Sigmoid colon (tissue), 7 donors: Measurements from ENCODE around the gene UBIAD1. TPM values are rescaled to one million over a fixed set of nuclear protein-coding genes. Genes with fewer than 3 reads are reported as not detected.
A peak's percentile ranks its signal among the peaks of the same experiment; 100 is the strongest.

Experiments used
- DNase-seq: peaks from one replicate; pipeline ENCODE4 v3.0.0-alpha.2; 2019
- H3K27ac ChIP-seq, 4 donors: fragments of 200-600 bp; sonication (generic); one replicate each; pipeline ENCODE4 v1.5.1; 2016 to 2019; ENCODE audit warnings: mild to moderate bottlenecking in 1 of 4
- H3K27me3 ChIP-seq, 3 donors: fragments of 200-600 bp; sonication (generic); one replicate each; pipeline ENCODE4 v1.5.1; 2019; ENCODE audit warnings: mild to moderate bottlenecking in 1 of 3
- H3K36me3 ChIP-seq, 4 donors: fragments of 200-600 bp; sonication (generic); one replicate each; pipeline ENCODE4 v1.5.1; 2016 to 2019
- H3K4me1 ChIP-seq, 4 donors: fragments of 200-600 bp; sonication (generic); one replicate each; pipeline ENCODE4 v1.5.1; 2017 to 2019
- H3K4me3 ChIP-seq, 4 donors: fragments of 200-600 bp; sonication (generic); one replicate each; pipeline ENCODE4 v1.5.1; 2017 to 2019; ENCODE audit warnings: mild to moderate bottlenecking in 2 of 4, moderate library complexity in 1 of 4
- H3K9me3 ChIP-seq, 4 donors: fragments of 200-600 bp in 3 of 4; sonication (generic) in 3 of 4; one replicate each; pipeline versions ENCODE4 v1.5.1 to v1.6.1; 2013 to 2019
- CTCF ChIP-seq, 4 experiments: fragments of 450-650 bp in 3 of 4; fragments of 200-600 bp in 1 of 4; IDR thresholded peaks; one replicate each; pipeline ENCODE4 v1.5.1; 2016 to 2019; ENCODE audit warnings: antibody characterized with exemption in 4 of 4, mild to moderate bottlenecking in 3 of 4, moderate library complexity in 2 of 4
- EP300 ChIP-seq, 4 donors: sonication (generic); formaldehyde crosslinking; IDR thresholded peaks; one replicate each; pipeline ENCODE4 v1.6.1; 2017; ENCODE audit warnings: antibody characterized with exemption in 4 of 4
- POLR2A ChIP-seq, 2 donors: fragments of 450-650 bp; IDR thresholded peaks; one replicate each; pipeline ENCODE4 v1.6.1; 2016; ENCODE audit warnings: antibody characterized with exemption in 2 of 2, mild to moderate bottlenecking in 2 of 2, moderate library complexity in 2 of 2
- POLR2AphosphoS5 ChIP-seq, 4 donors: sonication (generic); formaldehyde crosslinking; IDR thresholded peaks; one replicate each; pipeline ENCODE4 v1.6.1; 2017; ENCODE audit warnings: antibody characterized with exemption in 4 of 4
- WGBS, 2 donors: extraction: QIAGEN DNeasy Blood & Tissue Kit; methylation state at CpG; one replicate each; pipeline ENCODE4 v1.1.7; 2013; 5-methylcytosine and 5-hydroxymethylcytosine counted together
- intact Hi-C: fragments of 100-400 bp; cut with DNase I; formaldehyde crosslinking; loops from one replicate; pipeline ENCODE4 v1.15.1; 2023
- polyA plus RNA-seq, 3 donors: library from polyadenylated mRNA; stranded (reverse); fragments of 200-250 nt; gene quantifications; one replicate each; pipeline ENCODE4 v1.2.3, GENCODE V29; 2013
- total RNA-seq, 4 donors: library from RNA; depleted of rRNA; stranded (reverse); fragments of >200 nt; gene quantifications; one replicate each; pipeline ENCODE4 v1.1.0, GENCODE V29; 2016
- donor health status: healthy with polysubstance abuse.
- donor health status: Bipolar disorder and iron deficiency.
- donor health status: healthy.

Gene UBIAD1
- total and polyA plus RNA-seq, 7 donors = 3.6 to 13.6 (median 9.5) TPM

- Histone ChIP-seq H3K4me1 (peaks cover 0 to 35% (median 27%) of the 10 kb centered on the region in 4 donors), H3K4me3 (peak overlapping the region; percentile 71 to 89 (median 84)), H3K9me3 (no peaks in the 10 kb centered on the region), H3K27me3 (no peaks in the 10 kb centered on the region), H3K36me3 (peaks cover 0 to 24% (median 0%) of the 10 kb centered on the region in 4 donors), H3K27ac (peak overlapping the region; percentile 92 to 95 (median 94))
- intact Hi-C loops = loop anchor here (10.0 kb wide), 2 partner anchors 461 to 531 kb away; partner anchors contain the start of genes AGTRAP, CLCN6 and MTHFR
- DNase-seq = no peak
- WGBS, 2 donors = 2 to 4% methylated on average over 22 of the region's 22 CpGs
- TF ChIP-seq POLR2A (IDR thresholded peaks at IDR 0.05) (no peak), CTCF (IDR thresholded peaks at IDR 0.05) (no peak), POLR2AphosphoS5 (IDR thresholded peaks at IDR 0.05) (no peak), EP300 (IDR thresholded peaks at IDR 0.05) (no peak)
Measured at GRCh38 chr1:11273595-11274234, 717 bp downstream of the UBIAD1 start.

GRCh38 chr1:11279152-11279551 is 6.2 kb downstream of the UBIAD1 start:
- Histone ChIP-seq H3K27ac (no peak overlapping the region), H3K4me3 (no peak overlapping the region), H3K36me3 (peaks cover 0 to 33% (median 3%) of the 10 kb centered on the region in 4 donors), H3K9me3 (no peaks in the 10 kb centered on the region), H3K27me3 (no peaks in the 10 kb centered on the region), H3K4me1 (peaks cover 0 to 47% (median 41%) of the 10 kb centered on the region in 4 donors)
- DNase-seq = no peak
- 91% methylated on average over 5 of the region's 5 CpGs for WGBS, 2 donors
- intact Hi-C loops = loop anchor here (10.0 kb wide), 2 partner anchors 456 to 526 kb away; partner anchors contain the start of genes AGTRAP, CLCN6 and MTHFR
- TF ChIP-seq POLR2AphosphoS5 (IDR thresholded peaks at IDR 0.05) (no peak), CTCF (IDR thresholded peaks at IDR 0.05) (no peak), EP300 (IDR thresholded peaks at IDR 0.05) (no peak), POLR2A (IDR thresholded peaks at IDR 0.05) (no peak)

GRCh38 chr1:11279630-11280029 is 6.6 kb downstream of the UBIAD1 start:
- DNase-seq = no peak
- Histone ChIP-seq H3K4me1 (peaks cover 0 to 42% (median 36%) of the 10 kb centered on the region in 4 donors), H3K36me3 (peaks cover 0 to 33% (median 3%) of the 10 kb centered on the region in 4 donors), H3K27ac (no peak overlapping the region), H3K4me3 (no peak overlapping the region), H3K27me3 (no peaks in the 10 kb centered on the region), H3K9me3 (no peaks in the 10 kb centered on the region)
- 97 to 99% methylated on average over 1 of the region's 1 CpG for WGBS, 2 donors
- intact Hi-C loops = loop anchor here (10.0 kb wide), 2 partner anchors 455 to 525 kb away; partner anchors contain the start of genes AGTRAP, CLCN6 and MTHFR
- TF ChIP-seq EP300 (IDR thresholded peaks at IDR 0.05) (no peak), CTCF (IDR thresholded peaks at IDR 0.05) (no peak), POLR2A (IDR thresholded peaks at IDR 0.05) (no peak), POLR2AphosphoS5 (IDR thresholded peaks at IDR 0.05) (no peak)

- no peaks in the 10 kb centered on the region for H3K27me3 ChIP-seq
- H3K4me1 ChIP-seq = peaks cover 0 to 30% (median 24%) of the 10 kb centered on the region in 4 donors
- TF ChIP-seq CTCF (IDR thresholded peaks at IDR 0.05) (no peak), EP300 (IDR thresholded peaks at IDR 0.05) (no peak), POLR2A (IDR thresholded peaks at IDR 0.05) (no peak), POLR2AphosphoS5 (IDR thresholded peaks at IDR 0.05) (no peak)
- 68 to 83% methylated on average over 4 of the region's 4 CpGs for WGBS, 2 donors
- H3K9me3 ChIP-seq = no peaks in the 10 kb centered on the region
- no peak overlapping the region for H3K4me3 ChIP-seq
- no peak for DNase-seq
- H3K36me3 ChIP-seq = peaks cover 2 to 28% (median 8%) of the 10 kb centered on the region in 4 donors
- intact Hi-C loops = no loop called here
- H3K27ac ChIP-seq = peak overlapping the region in 3 of 4 donors; percentile 60 to 69 (median 61)
Measured at GRCh38 chr1:11280719-11281376, 7.8 kb downstream of the UBIAD1 start.
